ENCODE measurements around the gene LRMDA. TPM values are rescaled to one million over a fixed set of nuclear protein-coding genes. Genes with fewer than 3 reads are reported as not detected.
A peak's percentile ranks its signal among the peaks of the same experiment; 100 is the strongest.

Gene LRMDA
- total RNA-seq, 1 donor from 2014 or later = 19.4 TPM

DNA sequence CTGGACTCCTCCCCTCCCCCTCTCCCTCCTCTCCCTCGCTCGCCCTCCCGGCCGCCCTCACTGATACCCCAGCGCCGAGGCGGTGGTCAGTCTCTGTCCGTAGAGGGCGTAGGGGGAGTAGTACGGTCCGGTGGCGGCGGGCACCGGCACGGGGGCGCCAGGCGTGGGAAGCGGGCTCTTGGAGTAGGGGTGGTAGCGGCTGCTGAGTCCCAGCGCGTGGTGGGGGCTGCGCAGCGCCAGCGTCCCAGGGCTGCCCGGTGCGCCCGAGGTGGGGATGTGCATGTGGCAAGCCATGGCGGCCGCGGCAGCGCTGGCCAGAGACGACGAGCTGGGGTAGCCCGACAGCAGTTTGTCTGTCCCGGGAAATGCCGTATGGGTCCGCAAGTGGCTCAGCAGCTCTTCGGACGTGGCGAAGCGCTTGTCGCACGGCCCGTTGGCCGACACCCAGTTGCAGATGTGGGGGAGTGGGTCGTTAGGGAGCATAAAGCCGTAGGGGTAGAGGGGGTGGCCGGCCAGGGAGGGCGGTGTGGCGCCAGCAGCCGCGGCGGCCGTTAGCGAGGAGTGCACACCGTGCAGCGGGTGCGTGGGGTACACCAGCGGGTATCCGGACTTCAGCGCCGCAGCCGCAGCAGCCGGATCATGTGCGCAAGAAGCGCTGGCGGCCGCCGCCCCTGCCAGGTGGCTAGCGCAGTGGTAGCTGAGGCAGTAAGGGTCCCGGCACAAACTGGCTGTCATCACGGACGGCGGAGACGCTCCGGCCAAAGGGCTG is 32.5 kb upstream of the LRMDA start:
- peaks cover 29% of the 10 kb centered on the region for H3K27me3 Mint-ChIP-seq (ENCODE audit: unreplicated experiment)
- H3K4me1 Mint-ChIP-seq (ENCODE audit: unreplicated experiment) = peaks cover 21% of the 10 kb centered on the region
- H3K27ac Mint-ChIP-seq (ENCODE audit: unreplicated experiment) = no peak overlapping the region

DNA sequence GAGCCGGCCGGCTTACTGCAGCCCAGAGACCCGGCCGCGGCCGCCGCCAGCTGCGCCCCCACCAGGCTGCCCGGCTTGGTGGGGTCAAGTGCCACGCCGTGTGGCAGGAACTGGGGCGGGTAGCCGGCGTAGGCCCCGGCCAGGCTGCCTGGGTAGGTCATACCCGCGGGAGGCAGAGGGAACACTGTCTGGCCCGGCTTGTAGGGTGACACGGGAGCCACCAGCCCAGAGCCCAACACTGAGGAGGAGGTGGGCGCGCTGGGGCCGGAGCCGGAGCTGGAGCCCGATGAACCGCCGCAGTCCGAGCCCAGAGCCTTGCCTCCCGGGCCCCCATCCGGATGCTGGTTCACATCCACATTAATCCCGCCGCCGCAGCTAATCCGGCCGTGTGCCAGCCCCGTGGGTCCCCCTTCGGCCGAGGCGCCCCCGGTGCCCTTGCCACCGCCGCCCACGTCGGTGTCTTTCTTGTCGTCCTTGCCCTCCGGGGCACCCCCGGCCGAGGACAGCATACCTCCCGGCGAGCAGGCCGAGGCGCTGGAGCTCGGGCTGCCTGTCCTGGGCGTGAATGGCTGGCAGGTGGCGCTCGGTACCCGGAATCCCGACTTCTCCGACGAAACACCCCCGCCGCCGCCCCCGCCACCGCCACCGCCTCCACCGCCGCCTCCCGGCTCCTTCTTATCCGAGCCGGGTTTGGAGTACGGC is 31.8 kb upstream of the LRMDA start:
- Mint-ChIP-seq H3K27me3 (ENCODE audit: unreplicated experiment) (peaks cover 28% of the 10 kb centered on the region), H3K27ac (ENCODE audit: unreplicated experiment) (no peak overlapping the region), H3K4me1 (ENCODE audit: unreplicated experiment) (peaks cover 25% of the 10 kb centered on the region)

More for the DNA sequence above, 32.5 kb upstream of the LRMDA start:
- DNase-seq (ENCODE audit: low spot score) = peak; percentile 36
- no peaks in the 10 kb centered on the region for H3K9me3 Mint-ChIP-seq (ENCODE audit: unreplicated experiment)
- peaks cover 18% of the 10 kb centered on the region for H3K36me3 Mint-ChIP-seq (ENCODE audit: low read depth, unreplicated experiment)
- TF ChIP-seq CTCF (IDR thresholded peaks at IDR 0.05; ENCODE audit: unreplicated experiment) = no peak
- peak overlapping the region; percentile 88 for H3K4me3 Mint-ChIP-seq (ENCODE audit: unreplicated experiment)

GRCh38 chr10:75400163-75400770 is 31.2 kb upstream of the LRMDA start:
- Mint-ChIP-seq H3K27ac (ENCODE audit: unreplicated experiment) (no peak overlapping the region), H3K27me3 (ENCODE audit: unreplicated experiment) (peaks cover 23% of the 10 kb centered on the region), H3K36me3 (ENCODE audit: low read depth, unreplicated experiment) (peaks cover 5% of the 10 kb centered on the region), H3K4me3 (ENCODE audit: unreplicated experiment) (peak overlapping the region; percentile 99), H3K4me1 (ENCODE audit: unreplicated experiment) (peaks cover 19% of the 10 kb centered on the region), H3K9me3 (ENCODE audit: unreplicated experiment) (no peaks in the 10 kb centered on the region)
- no peak for TF ChIP-seq CTCF (IDR thresholded peaks at IDR 0.05; ENCODE audit: unreplicated experiment)
- DNase-seq (ENCODE audit: low spot score) = no peak

More for the DNA sequence above, 31.8 kb upstream of the LRMDA start:
- no peaks in the 10 kb centered on the region for H3K9me3 Mint-ChIP-seq (ENCODE audit: unreplicated experiment)
- peak; percentile 60 for TF ChIP-seq CTCF (IDR thresholded peaks at IDR 0.05; ENCODE audit: unreplicated experiment)
- DNase-seq (ENCODE audit: low spot score) = peak; percentile 79
- peaks cover 11% of the 10 kb centered on the region for H3K36me3 Mint-ChIP-seq (ENCODE audit: low read depth, unreplicated experiment)
- H3K4me3 Mint-ChIP-seq (ENCODE audit: unreplicated experiment) = peak overlapping the region; percentile 99

- Mint-ChIP-seq H3K4me3 (ENCODE audit: unreplicated experiment) (peak overlapping the region; percentile 99), H3K27ac (ENCODE audit: unreplicated experiment) (no peak overlapping the region), H3K9me3 (ENCODE audit: unreplicated experiment) (no peaks in the 10 kb centered on the region), H3K36me3 (ENCODE audit: low read depth, unreplicated experiment) (peaks cover 5% of the 10 kb centered on the region), H3K4me1 (ENCODE audit: unreplicated experiment) (peaks cover 24% of the 10 kb centered on the region), H3K27me3 (ENCODE audit: unreplicated experiment) (peaks cover 24% of the 10 kb centered on the region)
- DNase-seq (ENCODE audit: low spot score) = peak; percentile 71
- no peak for TF ChIP-seq CTCF (IDR thresholded peaks at IDR 0.05; ENCODE audit: unreplicated experiment)
Measured at GRCh38 chr10:75400771-75401568, 30.5 kb upstream of the LRMDA start.
